Activated naive CD4-positive, alpha-beta T cell treated with anti-CD3 and anti-CD28 coated beads, Interleukin-2, amount 10 ng/mL, durations not matched to agents 7 days and 5 days (primary cell): ENCODE measurements around the gene PPP1R13B.
"Not testable (repeated sequence)": the region's sequence is repeated elsewhere in the genome, so short reads cannot be mapped to it uniquely, and the experiment has no call there.

ENCODE experiments used
- CTCF ChIA-PET: fragments of 350-600 bp; sonication (Branson Sonifier 250); formaldehyde crosslinking; loops from one replicate; lab custom pipeline; 2021; ENCODE audit warnings: antibody characterized with exemption; lab: Charles Lee
- DNase-seq: peaks from one replicate; pipeline ENCODE4 v3.0.0-alpha.2; 2020
- H3K27ac Mint-ChIP-seq: one replicate; pipeline ENCODE4 v1.8.0; 2021; ENCODE audit warnings: mild to moderate bottlenecking, moderate library complexity, mixed read lengths
- H3K27me3 Mint-ChIP-seq: one replicate; pipeline ENCODE4 v1.8.0; 2021; ENCODE audit warnings: mild to moderate bottlenecking, mixed read lengths
- H3K36me3 Mint-ChIP-seq: one replicate; pipeline ENCODE4 v1.8.0; 2021; ENCODE audit warnings: mixed read lengths
- H3K4me1 Mint-ChIP-seq: one replicate; pipeline ENCODE4 v1.8.0; 2021; ENCODE audit warnings: mixed read lengths
- H3K4me3 Mint-ChIP-seq: one replicate; pipeline ENCODE4 v1.8.0; 2021; ENCODE audit warnings: mild to moderate bottlenecking, moderate library complexity, mixed read lengths
- H3K9me3 Mint-ChIP-seq: one replicate; pipeline ENCODE4 v1.8.0; 2021; ENCODE audit warnings: mixed read lengths

Gene PPP1R13B

GRCh38 chr14:103793192-103793591, 54.2 kb downstream of the PPP1R13B start:
- not testable (repeated sequence) for H3K36me3 Mint-ChIP-seq, H3K9me3 Mint-ChIP-seq, H3K4me1 Mint-ChIP-seq, DNase-seq, H3K4me3 Mint-ChIP-seq, H3K27me3 Mint-ChIP-seq, H3K27ac Mint-ChIP-seq
- CTCF ChIA-PET, result interaction anchor here (1.0 to 1.1 kb wide), 2 partner anchors 13 to 16 kb away, joined by 3 to 4 read pairs; no protein-coding TSS in a partner anchor

GRCh38 chr14:103788086-103788485, 59.3 kb downstream of the PPP1R13B start:
- Mint-ChIP-seq H3K27ac (no peak overlapping the region), H3K4me1 (no peaks in the 10 kb centered on the region), H3K4me3 (no peak overlapping the region), H3K9me3 (no peaks in the 10 kb centered on the region), H3K36me3 (no peaks in the 10 kb centered on the region), H3K27me3 (no peaks in the 10 kb centered on the region)
- no peak for DNase-seq
- CTCF ChIA-PET, result no interaction called here

GRCh38 chr14:103782376-103782775, 65.0 kb downstream of the PPP1R13B start:
- no peaks in the 10 kb centered on the region for H3K4me1 Mint-ChIP-seq
- CTCF ChIA-PET, result no interaction called here
- H3K27me3 Mint-ChIP-seq, result no peaks in the 10 kb centered on the region
- H3K9me3 Mint-ChIP-seq, result no peaks in the 10 kb centered on the region
- no peak overlapping the region for H3K27ac Mint-ChIP-seq
- DNase-seq, result no peak
- H3K36me3 Mint-ChIP-seq, result peaks cover 3% of the 10 kb centered on the region
- no peak overlapping the region for H3K4me3 Mint-ChIP-seq

DNA sequence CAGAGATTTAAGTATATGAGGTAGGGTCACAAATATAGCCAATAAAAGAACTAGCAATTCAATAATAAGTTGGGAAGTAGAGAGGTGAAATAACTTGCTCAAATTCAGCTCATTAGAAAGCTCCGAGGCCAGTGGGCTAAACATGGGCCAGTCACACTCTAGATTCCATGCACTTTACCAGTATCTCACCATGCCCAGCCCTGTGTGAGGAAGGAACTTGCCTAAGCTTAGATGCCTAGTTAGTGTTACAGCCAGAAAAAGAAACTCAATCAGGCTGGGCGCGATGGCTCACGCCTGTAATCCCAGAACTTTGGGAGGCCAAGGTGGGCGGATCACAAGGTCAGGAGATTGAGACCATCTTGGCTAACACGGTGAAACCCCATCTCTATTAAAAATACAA, 71.1 kb downstream of the PPP1R13B start:
- H3K36me3 Mint-ChIP-seq, result peaks cover 11% of the 10 kb centered on the region
- H3K4me1 Mint-ChIP-seq, CTCF ChIA-PET, H3K9me3 Mint-ChIP-seq, H3K27me3 Mint-ChIP-seq, H3K4me3 Mint-ChIP-seq, H3K27ac Mint-ChIP-seq, DNase-seq: not testable (repeated sequence)

DNA sequence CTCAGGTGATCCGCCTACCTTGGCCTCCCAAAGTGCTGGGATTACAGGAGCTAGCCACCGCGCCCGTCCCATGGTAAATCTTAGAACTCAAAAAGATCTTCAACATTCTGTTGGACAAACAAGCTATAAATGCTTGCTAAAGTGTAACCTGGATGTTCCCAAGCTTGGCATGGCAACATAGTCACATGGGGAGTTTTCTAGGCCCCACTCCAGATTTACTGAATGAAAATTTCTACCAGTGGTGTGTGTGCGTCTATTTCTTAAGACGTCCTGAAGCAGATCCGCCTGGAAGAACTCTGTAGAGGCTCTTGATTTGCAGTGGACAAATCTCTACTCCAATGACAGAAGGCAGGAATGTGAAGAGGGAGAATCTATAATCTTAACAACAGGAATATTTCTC, 71.9 kb downstream of the PPP1R13B start:
- CTCF ChIA-PET, result no interaction called here
- Mint-ChIP-seq H3K4me1 (no peaks in the 10 kb centered on the region), H3K9me3 (no peaks in the 10 kb centered on the region)

DNA sequence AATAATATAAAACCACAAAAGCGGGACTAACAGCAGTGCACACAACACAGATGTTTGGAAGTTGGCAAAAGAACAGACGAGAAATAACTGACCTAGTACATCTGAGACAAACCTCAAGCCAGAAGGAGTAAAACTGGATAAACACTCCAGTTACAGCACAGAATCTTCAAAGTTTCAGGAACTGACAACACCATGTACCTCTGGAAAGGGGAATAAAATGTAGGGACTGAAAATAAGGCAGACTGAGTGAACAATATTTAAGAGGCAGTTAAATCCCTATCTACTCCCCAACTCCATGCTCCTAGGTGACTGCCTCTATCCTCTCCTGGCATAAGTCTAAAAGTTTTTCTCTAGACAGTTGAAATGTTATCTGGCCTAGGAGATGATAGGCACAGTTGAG, 73.9 kb downstream of the PPP1R13B start:
- Mint-ChIP-seq H3K9me3 (no peaks in the 10 kb centered on the region), H3K4me1 (no peaks in the 10 kb centered on the region), H3K27me3 (no peaks in the 10 kb centered on the region), H3K27ac (no peak overlapping the region), H3K36me3 (peaks cover 9% of the 10 kb centered on the region), H3K4me3 (no peak overlapping the region)
- CTCF ChIA-PET, result interaction anchor here (0.7 kb wide), 1 partner anchor 35 kb away, joined by 3 read pairs; no protein-coding TSS in a partner anchor
- DNase-seq, result no peak

More for the DNA sequence above, 71.9 kb downstream of the PPP1R13B start:
- Mint-ChIP-seq H3K36me3 (peaks cover 11% of the 10 kb centered on the region), H3K27me3 (no peaks in the 10 kb centered on the region), H3K27ac (no peak overlapping the region), H3K4me3 (no peak overlapping the region)
- DNase-seq, result no peak

- CTCF ChIA-PET, result no interaction called here
- Mint-ChIP-seq H3K4me1 (no peaks in the 10 kb centered on the region), H3K9me3 (no peaks in the 10 kb centered on the region), H3K36me3 (peaks cover 8% of the 10 kb centered on the region), H3K27me3 (no peaks in the 10 kb centered on the region), H3K27ac (no peak overlapping the region), H3K4me3 (no peak overlapping the region)
- DNase-seq, result no peak
Observed at GRCh38 chr14:103772078-103772712, 75.2 kb downstream of the PPP1R13B start.

- no peak for DNase-seq
- peaks cover 5% of the 10 kb centered on the region for H3K36me3 Mint-ChIP-seq
- CTCF ChIA-PET, result no interaction called here
- no peak overlapping the region for H3K27ac Mint-ChIP-seq
- no peaks in the 10 kb centered on the region for H3K27me3 Mint-ChIP-seq
- no peaks in the 10 kb centered on the region for H3K9me3 Mint-ChIP-seq
- no peaks in the 10 kb centered on the region for H3K4me1 Mint-ChIP-seq
- no peak overlapping the region for H3K4me3 Mint-ChIP-seq
Observed at GRCh38 chr14:103770902-103771301, 76.5 kb downstream of the PPP1R13B start.

DNA sequence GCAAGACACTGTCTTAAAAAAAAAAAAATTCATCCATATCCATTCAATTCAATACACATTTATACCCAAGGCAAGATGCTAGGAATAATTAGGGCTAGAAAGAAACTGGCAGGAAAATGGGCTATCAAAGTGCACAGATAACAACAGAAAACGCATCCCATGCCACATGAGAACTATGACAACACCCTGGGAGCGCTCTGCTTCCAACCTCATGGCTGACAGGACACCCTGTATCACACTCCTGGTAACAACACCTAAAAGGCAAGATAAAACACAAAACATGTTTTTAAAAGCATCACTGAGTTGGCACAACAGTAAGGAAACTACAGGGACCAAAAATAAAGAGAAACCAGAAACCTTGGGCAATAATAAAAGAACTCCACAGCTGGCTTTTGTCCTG, 76.9 kb downstream of the PPP1R13B start:
- DNase-seq, result no peak
- Mint-ChIP-seq H3K27ac (no peak overlapping the region), H3K36me3 (peaks cover 5% of the 10 kb centered on the region), H3K27me3 (no peaks in the 10 kb centered on the region), H3K4me1 (no peaks in the 10 kb centered on the region), H3K4me3 (no peak overlapping the region), H3K9me3 (no peaks in the 10 kb centered on the region)
- CTCF ChIA-PET, result interaction anchor here (0.9 kb wide), 1 partner anchor 130 kb away, joined by 3 read pairs; no protein-coding TSS in a partner anchor

- no peaks in the 10 kb centered on the region for H3K27me3 Mint-ChIP-seq
- peaks cover 5% of the 10 kb centered on the region for H3K36me3 Mint-ChIP-seq
- H3K9me3 Mint-ChIP-seq, result no peaks in the 10 kb centered on the region
- CTCF ChIA-PET, result no interaction called here
- H3K4me1 Mint-ChIP-seq, result no peaks in the 10 kb centered on the region
- no peak overlapping the region for H3K27ac Mint-ChIP-seq
- no peak for DNase-seq
- no peak overlapping the region for H3K4me3 Mint-ChIP-seq
Observed at GRCh38 chr14:103767336-103767894, 80.0 kb downstream of the PPP1R13B start.

DNA sequence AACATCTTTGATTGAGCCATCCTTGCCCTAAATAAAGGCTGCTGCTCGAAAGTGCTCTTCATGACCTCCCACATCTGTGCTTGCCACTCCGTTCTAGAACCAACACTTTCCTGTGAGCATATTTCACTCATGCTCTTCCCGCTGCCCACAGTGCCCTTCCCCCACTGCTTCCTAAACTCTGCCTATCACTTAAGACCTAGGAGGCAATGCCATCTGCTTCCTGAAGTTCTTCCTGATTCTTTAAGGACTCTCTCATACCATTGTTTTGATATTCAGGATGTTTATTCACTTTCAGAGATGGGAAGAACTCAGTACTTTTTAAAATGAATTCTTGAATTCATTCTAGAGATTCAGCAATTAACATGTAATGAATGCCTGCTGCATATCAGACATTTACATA, 81.8 kb downstream of the PPP1R13B start:
- H3K4me3 Mint-ChIP-seq, result no peak overlapping the region
- no peak for DNase-seq

DNA sequence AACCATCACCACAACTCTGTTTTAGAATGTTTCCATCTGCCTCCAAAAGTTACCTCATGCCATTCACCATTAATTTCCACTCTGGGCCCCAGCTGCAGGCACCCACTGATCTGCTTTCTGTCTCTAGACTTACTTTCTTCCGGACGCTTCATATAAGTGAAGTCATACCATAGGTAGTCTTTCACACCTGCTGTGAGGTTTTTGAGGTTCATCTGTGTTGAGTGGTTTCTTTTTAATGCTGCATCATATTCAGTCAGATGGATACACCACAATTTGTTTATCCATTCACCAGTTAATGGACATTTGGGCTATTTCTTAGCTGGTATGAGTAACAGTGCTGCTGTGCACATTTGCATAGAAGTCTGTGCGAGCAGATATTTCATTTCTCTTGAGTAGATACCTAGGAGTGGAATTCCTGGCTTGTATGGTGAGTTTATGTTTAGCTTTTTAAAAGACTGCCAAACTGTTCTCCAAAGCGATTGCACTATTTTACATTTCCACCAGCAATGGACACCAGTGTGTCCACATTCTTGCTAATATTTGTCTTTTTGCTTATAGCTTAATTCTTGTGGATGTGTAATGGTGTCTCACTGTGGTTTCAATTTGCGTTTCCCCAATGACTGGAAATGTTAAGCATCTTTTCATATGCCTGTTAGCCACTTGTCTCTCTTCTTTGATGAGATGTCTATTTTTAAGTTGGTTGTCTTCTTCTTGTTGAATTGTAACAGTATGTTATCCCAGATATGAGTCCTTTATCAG, 83.5 kb downstream of the PPP1R13B start:
- H3K27me3 Mint-ChIP-seq, result no peaks in the 10 kb centered on the region
- H3K4me1 Mint-ChIP-seq, result no peaks in the 10 kb centered on the region
- no peak overlapping the region for H3K27ac Mint-ChIP-seq
- no peaks in the 10 kb centered on the region for H3K9me3 Mint-ChIP-seq
- CTCF ChIA-PET, result no interaction called here
- no peak overlapping the region for H3K4me3 Mint-ChIP-seq
- no peak for DNase-seq
- H3K36me3 Mint-ChIP-seq, result no peaks in the 10 kb centered on the region

More for the DNA sequence above, 81.8 kb downstream of the PPP1R13B start:
- Mint-ChIP-seq H3K27me3 (no peaks in the 10 kb centered on the region), H3K27ac (no peak overlapping the region), H3K9me3 (no peaks in the 10 kb centered on the region), H3K36me3 (no peaks in the 10 kb centered on the region), H3K4me1 (no peaks in the 10 kb centered on the region)
- CTCF ChIA-PET, result no interaction called here

- Mint-ChIP-seq H3K36me3 (no peaks in the 10 kb centered on the region), H3K27me3 (no peaks in the 10 kb centered on the region), H3K27ac (no peak overlapping the region), H3K4me1 (no peaks in the 10 kb centered on the region), H3K4me3 (no peak overlapping the region), H3K9me3 (no peaks in the 10 kb centered on the region)
- DNase-seq, result no peak
- CTCF ChIA-PET, result no interaction called here
Observed at GRCh38 chr14:103762541-103762940, 84.8 kb downstream of the PPP1R13B start.

DNA sequence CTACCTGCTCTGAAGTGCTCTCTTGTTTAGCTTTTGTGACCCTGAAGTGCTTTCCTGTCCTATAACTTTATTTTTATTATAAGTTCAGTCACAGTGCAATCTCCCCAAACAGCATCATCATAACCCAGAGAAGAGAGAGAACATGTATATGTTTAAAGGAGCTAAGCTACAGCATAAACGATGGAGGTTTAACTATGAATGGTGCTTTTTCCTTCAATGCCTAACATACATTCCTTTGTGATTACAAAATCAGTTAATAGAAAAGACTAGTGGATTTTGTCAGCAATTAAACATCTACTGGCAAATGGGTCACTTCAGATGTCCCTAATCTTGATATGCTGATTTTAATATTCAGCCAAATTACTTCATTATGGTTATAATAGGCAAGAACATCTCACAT, 85.3 kb downstream of the PPP1R13B start:
- H3K9me3 Mint-ChIP-seq, result no peaks in the 10 kb centered on the region

More for the DNA sequence above, 85.3 kb downstream of the PPP1R13B start:
- DNase-seq, result no peak
- CTCF ChIA-PET, result no interaction called here
- Mint-ChIP-seq H3K27ac (no peak overlapping the region), H3K27me3 (no peaks in the 10 kb centered on the region), H3K36me3 (no peaks in the 10 kb centered on the region), H3K4me3 (no peak overlapping the region), H3K4me1 (no peaks in the 10 kb centered on the region)
